K562 treated with DMSO at 1 percent for 4 hours (cell line): ENCODE data around the gene ZNF606. TPM values are rescaled to one million over a fixed set of nuclear protein-coding genes. Genes with fewer than 3 reads are reported as not detected.

ENCODE experiments used
- total RNA-seq: library from RNA; unstranded; fragments of 300-600 nt; gene quantifications from 2 replicates; pipeline ENCODE4 v1.2.3, GENCODE V29; 2022; ENCODE audit not compliant: insufficient read depth

Gene ZNF606
- 0.74 and 0.77 TPM in 2 replicates for total RNA-seq

GRCh38 chr19:58002384-58003173 is at the start of gene ZNF606:
Gene ZNF606, minus strand, starts transcription at chr19:58002820. Its CDS starts 1,501 bp downstream, at chr19:58001319.

GRCh38 chr19:58033741-58034476 is 31.3 kb upstream of the ZNF606 start, which contains the start of gene ZSCAN1:
Gene ZSCAN1, plus strand, starts transcription at chr19:58034025. Its CDS starts 3,812 bp downstream, at chr19:58037837.

GRCh38 chr19:57974434-57974833 is 28.2 kb downstream of the ZNF606 start, which contains the start of gene C19orf18:
Gene C19orf18, minus strand, starts transcription at chr19:57974534. Its CDS starts 102 bp downstream, at chr19:57974432.

GRCh38 chr19:57947419-57948134 is 55.0 kb downstream of the ZNF606 start, which contains the start of gene ZNF256:
Gene ZNF256, minus strand, starts transcription at chr19:57947706. Its CDS starts 232 bp downstream, at chr19:57947474.

GRCh38 chr19:57934820-57935665 is 67.6 kb downstream of the ZNF606 start, which contains the start of gene ZNF418:
Gene ZNF418, minus strand, starts transcription at chr19:57935402. Its CDS starts 1,580 bp downstream, at chr19:57933822.

Other genes with a start within 250 kb of the ZNF606 start
- gene ZNF586, start 233.1 kb downstream of the ZNF606 start, total RNA-seq, result 1.4 and 1.7 TPM in 2 replicates
- 2.2 and 6.9 TPM in 2 replicates for gene ZNF552, start 187.9 kb downstream of the ZNF606 start, total RNA-seq
- 3.3 and 3.9 TPM in 2 replicates for gene ZNF587B, start 172.5 kb downstream of the ZNF606 start, total RNA-seq
- 6.8 and 7.0 TPM in 2 replicates for gene ZNF587, start 153.0 kb downstream of the ZNF606 start, total RNA-seq
- 1.8 and 3.0 TPM in 2 replicates for gene ZNF814, start 113.8 kb downstream of the ZNF606 start, total RNA-seq
- 1.7 and 7.3 TPM in 2 replicates for gene ZNF417, start 86.2 kb downstream of the ZNF606 start, total RNA-seq
- not detected in 2 replicates for gene ZNF418, start 67.4 kb downstream of the ZNF606 start, total RNA-seq
- gene ZNF256, start 55.1 kb downstream of the ZNF606 start, total RNA-seq, result not detected in 2 replicates
- gene C19orf18, start 28.3 kb downstream of the ZNF606 start, total RNA-seq, result not detected in 2 replicates
- gene ZSCAN1, start 31.2 kb upstream of the ZNF606 start, total RNA-seq, result not detected in 2 replicates
- not detected in 2 replicates for gene ZNF135, start 56.5 kb upstream of the ZNF606 start, total RNA-seq
- 3.4 and 8.5 TPM in 2 replicates for gene ZSCAN18, start 95.4 kb upstream of the ZNF606 start, total RNA-seq
- 1.5 and 2.4 TPM in 2 replicates for gene ZNF329, start 148.0 kb upstream of the ZNF606 start, total RNA-seq
- 34.3 and 35.2 TPM in 2 replicates for gene ZNF274, start 180.2 kb upstream of the ZNF606 start, total RNA-seq
- 20.9 and 27.5 TPM in 2 replicates for gene ZNF544, start 226.1 kb upstream of the ZNF606 start, total RNA-seq